ENCODE measurements around the gene DYNLL2. TPM values are rescaled to one million over a fixed set of nuclear protein-coding genes. Genes with fewer than 3 reads are reported as not detected.

DYNLL2 gene
- total and polyA plus RNA-seq, 9 of the 15 experiments (the other 6 are each of a cell fraction or from before 2014, with no cell fraction given), result 1.8 to 24.5 (median 13.0) TPM

- TF ChIP-seq ARID3A (IDR thresholded peaks at IDR 0.05; ENCODE audit: borderline replicate concordance, low read depth, low read length) (no peak), ZNF398 (CRISPR knock-in tag; IDR thresholded peaks at IDR 0.05) (no peak), CBFB (CRISPR knock-in tag; IDR thresholded peaks at IDR 0.05) (no peak), ZNF444 (CRISPR knock-in tag; IDR thresholded peaks at IDR 0.05) (no peak), RBM22 (IDR thresholded peaks at IDR 0.05; ENCODE audit: low read depth, low read length, poor library complexity, severe bottlenecking) (peak; percentile 69), L3MBTL2 (IDR thresholded peaks at IDR 0.05) (0 out of 2 replicates have a peak, but pooled peaks have one; percentile 38), NR2C1 (IDR thresholded peaks at IDR 0.05) (no peak), NR2C1 (tag; IDR thresholded peaks at IDR 0.05) (no peak), ZNF347 (CRISPR knock-in tag; IDR thresholded peaks at IDR 0.05; ENCODE audit: low read depth) (no peak), CBX1 (IDR thresholded peaks at IDR 0.05; ENCODE audit: low read depth) (no peak), ELF4 (CRISPR knock-in tag; IDR thresholded peaks at IDR 0.05) (no peak), ZNF253 (CRISPR knock-in tag; conservative IDR thresholded peaks at IDR 0.05) (no peak), TAF9B (IDR thresholded peaks at IDR 0.05; ENCODE audit: partially characterized antibody) (no peak), SNIP1 (IDR thresholded peaks at IDR 0.05; ENCODE audit: low read depth) (no peak), ZNF592 (IDR thresholded peaks at IDR 0.05) (no peak), YY1 (IDR thresholded peaks at IDR 0.05; ENCODE audit: borderline replicate concordance in 1 of 3, control insufficient read depth in 1 of 3, extremely low read depth in 1 of 3, insufficient read depth in 3 of 3, insufficient read length in 1 of 3, insufficient replicate concordance in 2 of 3, low read depth in 1 of 3, low read length in 2 of 3) (peak in 2 of 3 experiments; percentile 35 to 37), ZNF696 (CRISPR knock-in tag; conservative IDR thresholded peaks at IDR 0.05) (no peak), NELFE (IDR thresholded peaks at IDR 0.05; ENCODE audit: insufficient read depth, insufficient read length) (peak; percentile 54), LEF1 (IDR thresholded peaks at IDR 0.05) (no peak)
Measured at GRCh38 chr17:58083491-58084316, 485 bp downstream of the DYNLL2 start (continued).
